ENCODE results near the gene ZNF605.

- no peak for TF ChIP-seq POLR2AphosphoS5 (IDR thresholded peaks at IDR 0.05; ENCODE audit: low read depth, low read length)
- no peak for TF ChIP-seq REST (IDR thresholded peaks at IDR 0.05; ENCODE audit: insufficient read depth in 1 of 2, low read depth in 2 of 2, low read length in 2 of 2)
Observed at GRCh38 chr12:132936163-132936562, 19.9 kb downstream of the ZNF605 start.

All from PFSK-1 (cell line).